Brain microvascular endothelial cell (primary cell): Measurements from ENCODE around the gene GABRB1.
"Not testable (repeated sequence)": the region's sequence is repeated elsewhere in the genome, so short reads cannot be mapped to it uniquely, and the experiment has no call there.

Source experiments
- DNase-seq: peaks from one replicate; pipeline ENCODE4 v3.0.0-alpha.2; 2020
- H3K27ac ChIP-seq: fragments of 250-450 bp; sonication (Bioruptor Pico); 2 replicates; pipeline ENCODE4 v1.5.1; 2020; ENCODE audit warnings: mild to moderate bottlenecking, moderate library complexity
- H3K27me3 ChIP-seq: fragments of 250-450 bp; sonication (Bioruptor Pico); replicated peaks from 2 replicates; pipeline ENCODE4 v1.5.1; 2020; ENCODE audit warnings: mild to moderate bottlenecking
- H3K36me3 ChIP-seq: fragments of 250-450 bp; sonication (Bioruptor Pico); replicated peaks from 2 replicates; pipeline ENCODE4 v1.5.1; 2020; ENCODE audit warnings: mild to moderate bottlenecking
- H3K4me3 ChIP-seq: 2 replicates; pipeline ENCODE4 v1.5.1; 2011; ENCODE audit warnings: low read depth, mild to moderate bottlenecking, control low read depth, low read length, moderate library complexity
- CTCF ChIP-seq: IDR thresholded peaks from 2 replicates; pipeline ENCODE4 v1.5.1; 2011; ENCODE audit warnings: low read depth, mild to moderate bottlenecking, moderate library complexity, low read length, control low read depth, inconsistent platforms; ENCODE audit errors: missing control alignments
- in situ Hi-C: cut with HindIII; loops from 2 replicates; pipeline ENCODE4 v1.10.0; 2017; ENCODE audit warnings: low sequenced_read_pairs, low pct_ligation_motif_present

Gene GABRB1

DNA sequence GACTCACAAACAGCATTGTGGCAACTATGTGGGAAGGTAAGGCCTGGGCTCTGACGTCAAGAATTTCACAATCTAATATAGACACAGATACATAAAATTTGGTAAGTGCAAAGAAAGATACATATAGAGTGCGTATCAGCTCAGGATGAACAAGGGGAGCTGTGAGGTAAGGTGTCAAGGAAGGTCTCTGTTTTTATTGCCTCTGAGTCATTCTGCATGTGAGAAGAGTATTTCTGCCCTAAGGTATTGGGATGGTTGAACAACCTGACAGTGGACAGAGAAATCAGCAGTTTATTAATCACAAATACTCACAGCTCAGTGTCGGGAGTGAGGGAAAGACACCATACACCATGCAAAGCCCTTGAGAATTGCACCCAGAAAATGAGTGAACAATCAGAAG is 342.3 kb downstream of the GABRB1 start:
- DNase-seq: no peak
- TF ChIP-seq CTCF: no peak
- no peaks in the 10 kb centered on the region for H3K36me3 ChIP-seq
- H3K4me3 ChIP-seq: no peak overlapping the region
- H3K27me3 ChIP-seq: no peaks in the 10 kb centered on the region
- in situ Hi-C loops: no loop called here
- no peak overlapping the region for H3K27ac ChIP-seq

- H3K27me3 ChIP-seq: no peaks in the 10 kb centered on the region
- no peak overlapping the region for H3K4me3 ChIP-seq
- TF ChIP-seq CTCF: no peak
- no peak overlapping the region for H3K27ac ChIP-seq
- no peaks in the 10 kb centered on the region for H3K36me3 ChIP-seq
- in situ Hi-C loops: no loop called here
- no peak for DNase-seq
Observed at GRCh38 chr4:47374477-47374876, 343.1 kb downstream of the GABRB1 start.

DNA sequence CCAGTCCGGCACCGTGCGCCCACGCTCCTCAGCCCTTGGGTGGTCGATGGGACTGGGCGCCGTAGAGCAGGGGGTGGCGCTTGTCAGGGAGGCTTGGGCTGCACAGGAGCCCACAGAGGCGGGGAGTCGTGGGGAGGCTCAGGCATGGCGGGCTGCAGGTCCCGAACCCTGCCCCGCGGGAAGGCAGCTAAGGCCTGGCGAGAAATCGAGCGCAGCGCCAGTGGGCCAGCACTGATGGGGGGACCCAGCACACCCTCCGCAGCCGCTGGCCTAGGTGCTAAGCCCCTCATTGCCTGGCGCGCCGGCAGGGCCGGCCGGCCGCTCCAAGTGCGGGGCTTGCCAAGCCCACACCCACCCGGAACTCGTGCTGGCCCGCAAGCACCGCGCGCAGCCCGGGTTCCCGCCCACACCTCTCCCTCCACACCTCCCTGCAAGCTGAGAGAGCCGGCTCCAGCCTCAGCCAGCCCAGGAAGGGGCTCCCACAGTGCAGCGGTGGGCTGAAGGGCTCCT is 346.7 kb downstream of the GABRB1 start:
- H3K4me3 ChIP-seq, in situ Hi-C loops, DNase-seq, H3K27me3 ChIP-seq, H3K27ac ChIP-seq, H3K36me3 ChIP-seq: not testable (repeated sequence)

DNA sequence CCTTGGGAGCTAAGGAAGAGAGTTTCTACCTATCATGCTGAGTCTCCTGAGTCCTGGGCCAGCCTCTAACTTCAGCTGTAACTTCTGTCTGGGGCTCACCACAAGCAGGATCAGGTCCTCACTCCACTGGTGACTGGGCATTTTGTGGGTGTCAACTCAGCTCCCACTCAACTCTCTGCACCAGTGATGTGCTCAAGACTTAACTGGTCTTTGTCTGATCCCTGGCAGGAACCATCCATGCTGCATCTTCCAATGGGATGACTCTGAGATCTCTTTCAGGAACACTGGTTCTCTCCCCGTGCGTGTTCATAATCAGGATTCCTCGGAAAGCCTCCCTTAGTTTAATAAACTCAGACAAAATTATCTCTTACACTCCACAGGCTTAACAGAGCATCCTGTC is 349.8 kb downstream of the GABRB1 start:
- Histone ChIP-seq H3K4me3 (no peak overlapping the region), H3K27me3 (no peaks in the 10 kb centered on the region), H3K36me3 (no peaks in the 10 kb centered on the region), H3K27ac (no peak overlapping the region)
- TF ChIP-seq CTCF: no peak
- DNase-seq: no peak
- in situ Hi-C loops: no loop called here

GRCh38 chr4:47382846-47383360 is 351.5 kb downstream of the GABRB1 start:
- DNase-seq: no peak
- in situ Hi-C loops: no loop called here
- H3K4me3 ChIP-seq: no peak overlapping the region
- no peak overlapping the region for H3K27ac ChIP-seq
- H3K36me3 ChIP-seq: no peaks in the 10 kb centered on the region
- TF ChIP-seq CTCF: no peak
- no peaks in the 10 kb centered on the region for H3K27me3 ChIP-seq

DNA sequence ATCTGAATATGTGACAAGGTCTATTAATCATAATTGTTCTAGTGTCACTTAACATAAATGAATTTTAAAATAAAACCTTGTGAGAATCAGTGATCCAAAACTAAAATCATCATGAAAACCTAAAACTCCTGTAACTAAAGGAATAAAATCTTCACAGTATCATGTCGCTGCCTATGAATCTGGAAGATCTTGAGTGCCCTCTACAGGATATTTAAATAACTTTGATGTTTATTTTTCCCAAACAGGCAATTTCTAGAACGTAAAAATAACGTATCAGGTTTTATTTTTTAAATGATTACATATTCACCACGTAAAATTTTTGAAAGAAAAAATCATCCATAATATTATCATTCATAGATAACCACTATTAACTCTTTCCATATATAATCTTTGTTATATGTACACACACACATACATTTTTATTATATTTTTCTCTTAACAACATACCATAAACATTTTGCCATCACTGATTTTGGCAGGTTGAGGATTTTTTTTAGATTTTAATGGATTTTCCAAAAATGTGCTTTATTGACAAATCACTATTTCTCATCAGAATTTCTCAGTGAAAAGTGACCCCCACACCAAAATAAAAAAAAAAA is 352.6 kb downstream of the GABRB1 start:
- TF ChIP-seq CTCF: peak; percentile 33
- no peaks in the 10 kb centered on the region for H3K27me3 ChIP-seq
- no peak for DNase-seq
- H3K36me3 ChIP-seq: no peaks in the 10 kb centered on the region
- H3K27ac ChIP-seq: no peak overlapping the region
- H3K4me3 ChIP-seq: no peak overlapping the region
- in situ Hi-C loops: no loop called here
